Measurements from ENCODE around the gene UGP2.
"Not testable (repeated sequence)": the region's sequence is repeated elsewhere in the genome, so short reads cannot be mapped to it uniquely, and the experiment has no call there.

UGP2 gene

DNA sequence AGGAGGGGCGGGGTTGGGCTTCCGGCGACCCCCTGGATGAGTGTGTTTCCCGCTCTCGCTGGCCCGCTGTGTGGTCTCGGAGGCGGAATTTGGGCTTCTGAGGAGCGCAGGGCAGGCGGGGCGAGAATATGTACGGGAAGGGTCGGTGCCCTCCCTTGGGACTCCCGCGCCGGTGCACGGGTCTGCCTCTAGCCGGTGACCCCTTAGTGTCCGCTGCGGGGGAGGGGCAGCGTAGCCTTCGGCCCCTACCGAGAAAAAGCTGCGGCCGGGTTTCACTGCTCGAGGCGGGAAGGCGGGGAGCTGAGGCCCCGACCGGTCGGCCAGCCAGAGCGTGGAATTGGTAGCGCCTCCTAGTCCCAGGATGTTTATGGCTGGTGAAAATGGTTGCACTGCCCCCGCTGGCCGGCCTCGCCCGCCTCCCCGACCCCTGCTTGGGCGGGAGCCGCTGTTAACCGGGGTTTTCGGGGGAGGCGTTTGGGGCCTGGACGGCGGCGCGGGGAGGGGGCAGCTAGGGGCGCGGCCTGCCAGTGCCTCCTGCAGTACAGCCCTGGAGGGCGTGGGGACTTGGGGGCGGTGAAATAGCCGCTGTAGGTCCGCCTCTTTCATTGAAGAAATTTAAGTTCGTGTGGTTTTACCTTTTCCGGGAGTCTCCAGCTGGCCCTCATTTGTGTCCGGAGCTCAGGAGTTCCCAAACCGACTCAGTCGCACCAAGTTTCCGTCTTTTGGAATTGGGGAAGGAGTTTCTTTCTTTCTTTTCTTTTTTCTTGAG, at the start of gene UGP2:
TSS of gene UGP2 (plus strand) at position 643 of the 769 bp plus-strand sequence. CDS start 290 bp downstream, outside the sequence.
- peak; percentile 75 for ATAC-seq
- H3K9me3 Mint-ChIP-seq, result no peaks in the 10 kb centered on the region
- peak; percentile 85 for DNase-seq
- peak within 1 kb of the TSS; percentile 95 to 100 for H3K27ac Mint-ChIP-seq
- H3K27me3 Mint-ChIP-seq, result no peaks in the 10 kb centered on the region
- peak within 1 kb of the TSS; percentile 89 to 94 for H3K4me3 Mint-ChIP-seq
- H3K4me1 Mint-ChIP-seq, result peaks cover 50% of the 10 kb centered on the region

DNA sequence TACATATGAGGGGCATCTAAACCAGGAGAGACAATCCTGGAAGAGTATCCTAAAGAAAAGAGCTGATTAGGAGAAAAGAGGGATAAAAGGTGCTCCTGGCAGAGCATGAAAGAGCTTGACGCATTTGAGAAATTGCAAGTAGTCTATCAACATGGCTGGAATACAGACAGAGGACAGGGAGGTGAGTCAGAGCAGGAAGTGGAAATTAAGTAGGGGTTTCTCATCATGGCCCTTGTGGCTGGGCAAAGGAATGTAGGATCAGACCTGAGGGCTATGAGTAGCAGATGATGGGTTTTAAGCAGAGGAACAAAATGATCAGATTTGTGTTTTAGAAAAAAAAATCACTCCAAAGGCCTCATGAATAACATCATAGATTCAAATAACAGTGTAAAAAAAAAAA, 49.2 kb upstream of the UGP2 start:
- H3K9me3 Mint-ChIP-seq, result peaks cover 7 to 9% of the 10 kb centered on the region in 2 donors
- H3K4me1 Mint-ChIP-seq, result peaks cover 14% of the 10 kb centered on the region
- no peak for DNase-seq
- no peak overlapping the region for H3K4me3 Mint-ChIP-seq
- ATAC-seq, result peak; percentile 61
- H3K27me3 Mint-ChIP-seq, result no peaks in the 10 kb centered on the region
- no peak overlapping the region for H3K27ac Mint-ChIP-seq

- Mint-ChIP-seq H3K27me3 (no peaks in the 10 kb centered on the region), H3K9me3 (peaks cover 7 to 9% of the 10 kb centered on the region in 2 donors), H3K27ac (peak overlapping the region in 1 of 2 donors; percentile 43), H3K4me1 (peaks cover 9% of the 10 kb centered on the region), H3K4me3 (no peak overlapping the region)
- DNase-seq (no peak), ATAC-seq (no peak)
Measured at GRCh38 chr2:63796366-63796765, 45.3 kb upstream of the UGP2 start.

- Mint-ChIP-seq H3K4me1 (peaks cover 9% of the 10 kb centered on the region), H3K9me3 (peaks cover 7 to 9% of the 10 kb centered on the region in 2 donors), H3K27ac (peak overlapping the region in 1 of 2 donors; percentile 43), H3K27me3 (no peaks in the 10 kb centered on the region), H3K4me3 (no peak overlapping the region)
- DNase-seq (no peak), ATAC-seq (no peak)
Measured at GRCh38 chr2:63796796-63797195, 44.9 kb upstream of the UGP2 start.

DNA sequence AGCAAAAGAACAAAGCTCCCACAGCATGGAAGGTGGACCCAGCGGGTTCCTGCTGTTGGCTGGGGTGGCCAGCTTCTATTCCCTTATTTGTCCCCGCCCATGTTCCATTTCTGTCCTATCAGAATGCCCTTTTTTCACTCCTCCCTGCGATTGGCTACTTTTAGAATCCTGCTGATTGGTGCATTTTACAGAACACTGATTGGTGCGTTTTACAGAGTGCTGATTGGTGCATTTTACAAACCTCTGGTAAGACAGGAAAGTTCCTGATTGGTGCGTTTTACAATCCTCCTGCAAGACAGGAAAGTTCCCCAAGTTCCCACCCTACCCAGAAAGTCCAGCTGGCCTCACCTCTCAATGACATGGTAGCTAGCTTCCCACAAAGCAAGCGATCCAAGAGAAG, 40.2 kb upstream of the UGP2 start:
- Mint-ChIP-seq H3K27ac (no peak overlapping the region), H3K4me1 (no peaks in the 10 kb centered on the region), H3K9me3 (peaks cover 0 to 7% of the 10 kb centered on the region in 2 donors), H3K4me3 (no peak overlapping the region), H3K27me3 (no peaks in the 10 kb centered on the region)
- DNase-seq, result no peak
- ATAC-seq, result no peak

DNA sequence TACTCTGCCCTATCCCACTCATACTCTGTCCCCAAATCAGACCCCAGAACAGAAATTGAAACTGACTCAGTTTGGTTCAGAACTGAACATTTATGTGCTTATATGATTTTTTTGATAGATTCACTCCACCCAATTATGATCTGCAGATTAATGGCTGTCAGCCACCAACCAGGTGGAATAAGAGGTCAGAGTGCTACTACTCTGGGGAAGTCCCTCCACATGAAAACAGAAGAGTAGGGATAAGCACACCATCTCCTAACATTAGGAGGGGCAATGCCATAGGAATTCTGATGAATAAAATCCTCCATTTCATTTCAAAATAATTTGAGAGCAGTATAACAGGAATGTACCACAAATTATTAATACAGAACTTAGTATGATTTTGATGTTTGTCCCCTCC, 36.3 kb upstream of the UGP2 start:
- H3K27ac Mint-ChIP-seq, result no peak overlapping the region
- H3K9me3 Mint-ChIP-seq, result peaks cover 0 to 13% of the 10 kb centered on the region in 2 donors
- no peaks in the 10 kb centered on the region for H3K27me3 Mint-ChIP-seq
- no peak for DNase-seq
- H3K4me3 Mint-ChIP-seq, result no peak overlapping the region
- no peaks in the 10 kb centered on the region for H3K4me1 Mint-ChIP-seq
- ATAC-seq, result no peak

- not testable (repeated sequence) for H3K27me3 Mint-ChIP-seq, H3K4me3 Mint-ChIP-seq, H3K4me1 Mint-ChIP-seq, H3K27ac Mint-ChIP-seq, ATAC-seq, DNase-seq
- peaks cover 0 to 13% of the 10 kb centered on the region in 2 donors for H3K9me3 Mint-ChIP-seq
Measured at GRCh38 chr2:63808036-63808435, 33.7 kb upstream of the UGP2 start.

GRCh38 chr2:63808911-63809310, 32.8 kb upstream of the UGP2 start:
- ATAC-seq, H3K27me3 Mint-ChIP-seq, H3K4me1 Mint-ChIP-seq, H3K27ac Mint-ChIP-seq, H3K4me3 Mint-ChIP-seq, DNase-seq: not testable (repeated sequence)
- H3K9me3 Mint-ChIP-seq, result peaks cover 0 to 13% of the 10 kb centered on the region in 2 donors

DNA sequence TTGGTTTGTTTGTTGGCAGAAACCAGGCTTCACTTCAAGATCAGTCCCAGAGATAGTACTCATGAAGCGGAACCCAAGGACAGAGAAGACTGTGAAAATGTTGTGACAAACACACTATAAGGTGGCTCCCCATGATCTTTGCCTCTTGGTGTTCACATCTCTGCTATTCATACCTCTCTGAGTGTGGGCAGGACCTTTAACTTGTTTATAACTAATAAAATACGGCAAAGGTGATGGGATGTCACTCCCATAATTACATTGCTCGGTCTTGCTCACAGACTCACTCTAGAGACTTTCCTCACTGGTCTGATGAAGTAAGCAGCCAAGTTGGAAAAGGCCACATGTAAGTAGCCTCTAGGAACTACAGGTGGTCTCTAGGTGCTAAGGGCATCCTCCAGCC, 30.6 kb upstream of the UGP2 start:
- no peaks in the 10 kb centered on the region for H3K4me1 Mint-ChIP-seq
- H3K27ac Mint-ChIP-seq, result no peak overlapping the region
- no peaks in the 10 kb centered on the region for H3K27me3 Mint-ChIP-seq
- H3K9me3 Mint-ChIP-seq, result peaks cover 0 to 10% of the 10 kb centered on the region in 2 donors
- DNase-seq (no peak), ATAC-seq (no peak)
- no peak overlapping the region for H3K4me3 Mint-ChIP-seq

DNA sequence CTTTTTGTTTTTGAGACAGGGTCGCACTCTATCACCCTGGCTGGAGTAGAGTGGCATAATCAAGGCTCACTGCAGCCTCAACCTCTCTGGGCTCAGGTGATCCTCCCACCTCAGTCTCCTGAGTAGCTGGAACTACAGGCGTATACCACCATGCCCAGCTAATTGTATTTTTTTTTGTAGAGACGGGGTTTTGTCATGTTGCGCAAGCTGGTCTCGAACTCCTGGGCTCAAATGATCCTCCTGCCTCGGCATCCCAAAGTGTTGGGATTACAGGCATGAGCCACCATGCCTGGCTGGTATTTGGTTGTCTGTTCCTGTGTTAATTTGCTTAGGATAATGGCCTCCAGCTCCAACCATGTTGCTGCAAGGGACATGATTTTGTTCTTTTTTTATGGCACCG, 29.8 kb upstream of the UGP2 start:
- not testable (repeated sequence) for H3K9me3 Mint-ChIP-seq, H3K4me3 Mint-ChIP-seq, H3K27me3 Mint-ChIP-seq, H3K27ac Mint-ChIP-seq, DNase-seq, ATAC-seq, H3K4me1 Mint-ChIP-seq

DNA sequence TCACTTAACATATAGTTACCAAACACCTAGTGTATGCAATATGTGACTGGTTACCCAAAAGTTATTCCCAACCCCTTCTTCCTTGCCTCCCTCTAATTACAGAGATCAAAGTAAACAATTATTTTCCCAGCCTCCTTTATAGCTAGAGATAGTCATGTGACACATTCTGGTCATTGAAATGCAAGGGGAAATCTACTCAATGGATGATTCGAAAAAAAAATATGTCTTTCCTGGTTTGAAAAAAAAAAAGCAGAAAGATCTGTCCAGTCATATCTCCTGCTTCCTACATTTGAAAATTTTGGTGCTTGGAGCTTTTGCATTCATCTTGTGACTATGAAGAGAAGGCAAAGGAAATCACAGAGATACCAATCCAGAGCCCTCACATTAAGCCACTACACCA, 27.6 kb upstream of the UGP2 start:
- ATAC-seq, result no peak
- Mint-ChIP-seq H3K27ac (no peak overlapping the region), H3K27me3 (no peaks in the 10 kb centered on the region), H3K4me3 (no peak overlapping the region), H3K9me3 (no peaks in the 10 kb centered on the region), H3K4me1 (no peaks in the 10 kb centered on the region)
- no peak for DNase-seq

DNA sequence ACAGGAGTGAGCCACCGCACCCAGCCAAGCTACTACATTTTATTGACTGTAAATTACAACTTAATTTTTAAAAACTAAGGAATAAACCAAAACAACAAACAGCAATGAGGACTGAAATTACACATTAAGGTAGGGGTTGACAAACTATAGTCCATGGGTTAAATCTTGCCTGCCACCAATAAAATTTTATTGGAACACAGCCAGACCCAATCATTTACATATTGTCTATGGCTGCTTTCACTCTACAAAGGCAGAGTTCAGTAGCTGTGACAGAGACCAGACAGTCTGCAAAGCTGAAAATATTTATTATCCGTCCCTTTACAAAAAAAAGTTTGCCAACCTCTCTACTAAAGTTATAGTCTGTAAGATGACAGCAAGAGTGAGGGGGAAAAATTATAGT, 24.3 kb upstream of the UGP2 start:
- no peaks in the 10 kb centered on the region for H3K27me3 Mint-ChIP-seq
- H3K9me3 Mint-ChIP-seq, result no peaks in the 10 kb centered on the region
- H3K27ac Mint-ChIP-seq, result peak overlapping the region in 1 of 2 donors; percentile 37
- no peak for ATAC-seq
- H3K4me1 Mint-ChIP-seq, result no peaks in the 10 kb centered on the region
- no peak for DNase-seq
- H3K4me3 Mint-ChIP-seq, result no peak overlapping the region

- DNase-seq (no peak), ATAC-seq (no peak)
- H3K9me3 Mint-ChIP-seq, result no peaks in the 10 kb centered on the region
- H3K4me1 Mint-ChIP-seq, result no peaks in the 10 kb centered on the region
- no peak overlapping the region for H3K4me3 Mint-ChIP-seq
- no peak overlapping the region for H3K27ac Mint-ChIP-seq
- H3K27me3 Mint-ChIP-seq, result no peaks in the 10 kb centered on the region
Measured at GRCh38 chr2:63818271-63818670, 23.4 kb upstream of the UGP2 start.

- Mint-ChIP-seq H3K9me3 (no peaks in the 10 kb centered on the region), H3K4me1 (no peaks in the 10 kb centered on the region), H3K27ac (no peak overlapping the region), H3K4me3 (no peak overlapping the region), H3K27me3 (no peaks in the 10 kb centered on the region)
- ATAC-seq (no peak), DNase-seq (no peak)
Measured at GRCh38 chr2:63819256-63819655, 22.4 kb upstream of the UGP2 start.

GRCh38 chr2:63819765-63820717, 21.7 kb upstream of the UGP2 start:
- Mint-ChIP-seq H3K27ac (peak overlapping the region in 1 of 2 donors; percentile 48), H3K9me3 (no peaks in the 10 kb centered on the region), H3K4me3 (no peak overlapping the region)

DNA sequence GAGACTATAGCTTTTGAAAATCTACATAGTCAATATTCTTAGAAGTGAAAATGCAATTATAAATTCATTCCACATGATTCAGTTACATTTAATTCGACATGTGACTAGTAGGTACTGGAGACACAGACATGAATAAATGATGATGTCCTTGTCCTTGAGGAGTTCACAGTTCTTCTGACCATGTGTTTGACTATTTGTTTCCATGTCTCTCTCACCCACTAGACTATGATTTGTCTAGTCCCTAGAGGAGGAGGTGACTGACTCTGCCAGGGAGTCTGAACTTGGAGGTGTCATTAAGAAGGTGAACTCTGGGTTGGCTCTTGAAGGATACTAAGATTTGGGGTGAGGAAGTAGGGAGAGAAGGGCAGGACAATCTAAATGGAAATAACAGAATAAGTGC, 20.7 kb upstream of the UGP2 start:
- no peaks in the 10 kb centered on the region for H3K27me3 Mint-ChIP-seq
- H3K4me1 Mint-ChIP-seq, result no peaks in the 10 kb centered on the region
- no peak for DNase-seq
- H3K27ac Mint-ChIP-seq, result no peak overlapping the region
- H3K9me3 Mint-ChIP-seq, result no peaks in the 10 kb centered on the region
- no peak for ATAC-seq
- no peak overlapping the region for H3K4me3 Mint-ChIP-seq

More at GRCh38 chr2:63819765-63820717, 21.7 kb upstream of the UGP2 start:
- ATAC-seq (no peak), DNase-seq (no peak)
- H3K27me3 Mint-ChIP-seq, result no peaks in the 10 kb centered on the region
- no peaks in the 10 kb centered on the region for H3K4me1 Mint-ChIP-seq

Measured in stimulated activated naive CD8-positive, alpha-beta T cell treated with anti-CD3 and anti-CD28 coated beads, Interleukin-15, amount 100 ng/mL, for 72 hours (primary cell).